HG03354 (cell line): Measurements from ENCODE around the gene UGT3A1.
"Not testable (repeated sequence)": the region's sequence is repeated elsewhere in the genome, so short reads cannot be mapped to it uniquely, and the experiment has no call there.

Experiments used
- ATAC-seq: cut with Tn5 transposase; IDR thresholded peaks from one replicate; pipeline ENCODE4 v1.9.1; 2021; ENCODE audit warnings: mild to moderate bottlenecking; ENCODE audit not compliant: unreplicated experiment, poor library complexity, severe bottlenecking

UGT3A1 gene, protein sequence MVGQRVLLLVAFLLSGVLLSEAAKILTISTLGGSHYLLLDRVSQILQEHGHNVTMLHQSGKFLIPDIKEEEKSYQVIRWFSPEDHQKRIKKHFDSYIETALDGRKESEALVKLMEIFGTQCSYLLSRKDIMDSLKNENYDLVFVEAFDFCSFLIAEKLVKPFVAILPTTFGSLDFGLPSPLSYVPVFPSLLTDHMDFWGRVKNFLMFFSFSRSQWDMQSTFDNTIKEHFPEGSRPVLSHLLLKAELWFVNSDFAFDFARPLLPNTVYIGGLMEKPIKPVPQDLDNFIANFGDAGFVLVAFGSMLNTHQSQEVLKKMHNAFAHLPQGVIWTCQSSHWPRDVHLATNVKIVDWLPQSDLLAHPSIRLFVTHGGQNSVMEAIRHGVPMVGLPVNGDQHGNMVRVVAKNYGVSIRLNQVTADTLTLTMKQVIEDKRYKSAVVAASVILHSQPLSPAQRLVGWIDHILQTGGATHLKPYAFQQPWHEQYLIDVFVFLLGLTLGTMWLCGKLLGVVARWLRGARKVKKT

DNA sequence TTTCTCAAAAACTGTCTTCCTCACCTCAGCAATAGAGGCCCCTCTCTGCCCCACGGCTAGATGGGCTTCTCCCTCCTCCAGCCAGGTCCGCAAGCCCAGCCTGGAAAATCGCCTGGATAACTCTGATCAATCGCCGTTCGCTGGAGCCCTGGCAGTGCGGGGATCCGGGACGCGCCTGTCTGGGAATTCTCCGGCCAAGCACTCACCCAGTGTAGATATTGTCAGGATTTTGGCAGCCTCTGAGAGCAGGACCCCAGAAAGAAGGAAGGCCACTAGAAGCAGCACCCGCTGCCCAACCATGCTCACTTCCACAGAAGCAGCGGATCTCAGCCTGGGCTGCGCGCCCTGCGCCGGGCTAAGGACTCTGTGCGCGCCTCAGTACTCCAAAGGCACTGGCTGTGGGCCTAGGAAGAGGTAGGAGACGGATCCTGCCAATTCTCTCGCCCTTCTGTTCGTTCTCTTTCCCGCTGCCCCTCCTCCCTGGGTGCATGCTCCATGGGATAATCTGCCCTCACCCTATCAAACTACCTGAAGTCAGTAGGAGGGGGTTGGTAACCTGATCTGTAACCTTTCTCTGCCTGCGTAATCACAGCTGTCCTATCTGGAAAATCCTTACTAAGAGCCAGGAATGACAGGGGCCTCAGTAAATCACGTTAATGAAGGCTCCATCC, at the start of gene UGT3A1:
Gene UGT3A1 (minus strand): TSS at position 450 of the 671 bp plus-strand sequence. CDS start 150 bp downstream, at position 300.
- no peak for ATAC-seq

DNA sequence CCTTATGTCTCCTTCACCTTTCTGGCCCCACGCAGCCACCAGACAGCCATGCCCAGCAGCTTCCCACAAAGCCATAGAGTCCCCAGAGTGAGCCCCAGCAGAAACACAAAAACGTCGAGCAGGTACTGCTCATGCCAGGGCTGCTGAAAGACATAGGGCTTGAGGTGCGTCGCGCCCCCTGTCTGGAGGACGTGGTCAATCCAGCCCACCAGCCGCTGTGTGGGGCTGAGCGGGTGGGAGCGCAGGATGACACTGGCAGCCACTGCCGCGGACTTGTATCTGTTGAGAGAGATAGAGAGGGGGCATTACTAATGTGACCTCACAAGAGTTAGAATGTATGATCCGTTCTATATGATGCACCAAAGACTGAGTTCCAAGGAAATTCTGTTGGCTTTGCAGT, 44.5 kb upstream of the UGT3A1 start:
- no peak for ATAC-seq

DNA sequence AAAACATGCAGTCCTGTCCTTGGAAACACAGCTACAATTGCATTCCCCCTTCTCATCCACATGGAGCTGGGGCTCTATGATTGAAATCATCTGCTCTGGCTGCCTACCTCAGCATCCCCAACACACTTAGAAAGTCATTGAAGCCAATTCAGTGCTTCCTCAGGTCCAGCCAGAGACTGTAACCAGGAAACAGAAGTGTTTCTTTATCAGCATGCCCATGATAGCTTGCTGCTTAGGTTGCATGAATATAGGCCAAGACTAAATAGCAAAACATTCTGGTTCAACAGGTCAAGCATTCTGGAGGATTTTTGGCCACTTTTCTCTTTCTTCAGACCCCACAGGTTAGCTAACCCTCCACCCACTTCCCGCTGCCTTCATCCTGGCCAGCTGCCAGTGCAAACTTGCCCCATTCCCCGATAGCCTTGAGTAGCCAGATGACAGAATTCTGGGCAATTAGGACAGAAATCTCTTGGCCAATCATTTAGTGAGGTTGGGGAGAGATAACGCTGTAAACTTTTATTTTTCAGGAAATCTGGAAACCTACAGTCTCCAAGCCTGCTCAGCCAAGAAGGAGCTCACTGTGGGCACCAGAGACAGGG, 43.4 kb upstream of the UGT3A1 start:
- ATAC-seq = not testable (repeated sequence)

DNA sequence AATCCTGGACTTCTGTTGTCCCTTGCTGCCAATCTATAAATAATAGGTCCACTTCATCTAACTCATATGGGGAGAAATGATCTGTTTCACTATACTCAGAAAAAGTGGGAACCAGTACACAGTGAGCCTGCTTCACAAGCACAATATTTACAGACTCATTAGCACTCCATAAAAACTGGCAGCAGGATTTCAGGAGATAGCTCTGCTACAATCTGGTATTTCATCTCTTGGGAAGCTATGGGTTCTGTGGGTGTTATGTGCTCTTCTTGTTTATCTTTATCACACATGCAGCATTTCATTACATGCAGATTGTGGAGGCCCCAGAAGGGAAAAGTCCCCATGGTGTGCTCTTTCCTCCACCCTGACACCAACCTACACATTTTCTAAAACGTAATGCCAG, 42.3 kb upstream of the UGT3A1 start:
- ATAC-seq = no peak

DNA sequence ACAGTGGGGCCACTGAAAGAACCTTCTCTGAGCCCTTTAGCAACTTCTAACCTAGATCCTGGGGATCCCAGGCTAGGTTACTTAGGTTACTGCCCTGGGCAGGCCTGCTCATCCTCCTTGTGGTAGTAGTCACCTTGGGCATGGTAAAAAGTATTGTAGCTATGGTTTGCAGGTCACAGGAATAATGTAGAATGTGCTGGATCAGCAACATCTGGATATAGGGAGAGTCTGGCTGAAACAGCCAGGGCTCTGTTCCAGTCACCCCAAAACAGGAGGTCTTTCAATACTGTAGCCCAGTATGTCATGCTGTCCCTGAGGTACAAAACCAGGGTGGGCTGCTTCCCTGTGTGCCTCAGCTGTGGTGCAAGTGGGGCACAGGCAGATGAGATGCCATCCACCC, 41.9 kb upstream of the UGT3A1 start:
- no peak for ATAC-seq

DNA sequence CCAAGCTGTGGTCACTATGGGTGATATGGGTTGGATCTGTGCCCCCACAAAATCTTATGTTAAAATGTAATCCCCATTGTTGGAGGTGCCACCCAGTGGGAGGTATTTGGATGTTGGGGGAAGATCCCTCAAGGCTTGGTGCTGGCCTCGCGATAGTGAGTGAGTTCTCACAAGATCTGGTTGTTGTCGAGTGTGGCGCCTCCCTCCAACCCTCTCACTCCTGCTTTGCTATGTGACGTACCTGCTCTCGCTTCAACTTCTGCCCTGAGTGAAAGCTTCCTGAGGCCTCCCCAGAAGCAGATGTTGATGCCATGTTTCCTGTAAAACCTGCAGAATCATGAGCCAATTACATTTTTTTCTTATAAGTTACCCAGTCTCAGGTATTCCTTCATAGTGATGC, 40.0 kb upstream of the UGT3A1 start:
- no peak for ATAC-seq

DNA sequence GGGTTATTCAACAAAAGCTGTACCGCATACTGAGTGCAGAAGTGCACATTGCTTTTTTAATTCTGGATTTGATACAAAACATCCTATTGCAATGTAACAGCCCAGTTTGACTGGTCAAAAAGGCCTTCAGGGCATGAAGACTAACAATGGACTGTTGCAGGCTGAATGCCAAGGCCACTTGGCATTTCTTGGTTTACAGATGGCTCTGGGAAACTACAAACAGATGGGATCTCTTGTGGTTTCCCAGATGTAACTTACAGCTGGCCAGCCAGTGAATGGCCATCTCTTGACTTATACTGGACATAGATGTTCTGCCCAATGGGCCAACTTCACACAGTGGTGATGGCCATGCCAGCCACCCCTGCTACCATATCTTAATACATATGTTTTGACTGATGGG, 38.7 kb upstream of the UGT3A1 start:
- no peak for ATAC-seq

DNA sequence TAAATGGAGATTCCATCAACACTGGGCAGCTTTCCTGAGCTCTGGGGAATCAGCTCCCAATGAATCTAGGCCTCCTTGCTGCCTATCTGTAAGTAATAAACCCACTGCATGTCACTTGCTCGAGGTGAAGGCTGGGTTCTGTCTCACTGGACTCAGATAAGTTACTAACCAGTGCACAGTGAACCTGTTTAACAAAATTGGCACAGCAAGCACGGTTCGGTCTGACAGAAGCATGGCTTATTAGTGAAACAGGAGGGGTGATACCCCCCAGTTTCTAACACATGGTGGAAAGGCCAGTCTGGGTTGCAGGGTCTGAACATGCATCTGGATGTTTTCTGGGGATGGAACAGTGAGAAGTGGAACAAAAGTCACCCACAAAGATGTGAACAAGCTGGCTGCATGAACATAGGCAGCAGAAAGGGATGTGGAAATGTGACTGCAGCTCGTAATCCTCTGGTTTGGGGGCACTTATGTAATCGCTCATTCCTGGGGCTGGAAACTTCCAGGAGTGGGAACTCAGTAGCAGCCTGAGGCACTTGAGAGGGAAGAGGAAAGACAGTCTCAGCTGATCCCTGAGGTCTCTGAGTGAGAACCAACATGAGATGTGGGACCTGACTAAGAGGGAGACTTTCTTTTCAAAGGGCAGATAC, 37.8 kb upstream of the UGT3A1 start:
- no peak for ATAC-seq

DNA sequence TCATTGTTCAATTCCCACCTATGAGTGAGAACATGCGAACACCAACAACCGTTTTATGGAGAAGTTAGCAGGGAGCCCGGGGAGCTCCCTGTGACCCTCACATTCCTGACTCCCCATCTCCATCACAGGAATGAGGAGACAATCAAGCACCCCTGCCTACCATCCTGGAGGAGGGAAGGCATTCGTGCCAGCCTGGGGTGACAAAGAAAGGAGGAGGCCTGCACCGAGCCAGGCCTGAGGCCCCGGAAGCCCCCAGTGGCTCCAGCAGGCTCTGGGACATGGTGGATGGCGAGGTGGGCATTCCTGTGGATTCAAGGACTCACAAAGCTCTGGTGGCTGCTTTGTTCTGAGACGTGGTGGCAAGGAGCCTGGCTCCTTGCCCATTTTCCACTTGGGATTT, 36.5 kb upstream of the UGT3A1 start:
- ATAC-seq = no peak

DNA sequence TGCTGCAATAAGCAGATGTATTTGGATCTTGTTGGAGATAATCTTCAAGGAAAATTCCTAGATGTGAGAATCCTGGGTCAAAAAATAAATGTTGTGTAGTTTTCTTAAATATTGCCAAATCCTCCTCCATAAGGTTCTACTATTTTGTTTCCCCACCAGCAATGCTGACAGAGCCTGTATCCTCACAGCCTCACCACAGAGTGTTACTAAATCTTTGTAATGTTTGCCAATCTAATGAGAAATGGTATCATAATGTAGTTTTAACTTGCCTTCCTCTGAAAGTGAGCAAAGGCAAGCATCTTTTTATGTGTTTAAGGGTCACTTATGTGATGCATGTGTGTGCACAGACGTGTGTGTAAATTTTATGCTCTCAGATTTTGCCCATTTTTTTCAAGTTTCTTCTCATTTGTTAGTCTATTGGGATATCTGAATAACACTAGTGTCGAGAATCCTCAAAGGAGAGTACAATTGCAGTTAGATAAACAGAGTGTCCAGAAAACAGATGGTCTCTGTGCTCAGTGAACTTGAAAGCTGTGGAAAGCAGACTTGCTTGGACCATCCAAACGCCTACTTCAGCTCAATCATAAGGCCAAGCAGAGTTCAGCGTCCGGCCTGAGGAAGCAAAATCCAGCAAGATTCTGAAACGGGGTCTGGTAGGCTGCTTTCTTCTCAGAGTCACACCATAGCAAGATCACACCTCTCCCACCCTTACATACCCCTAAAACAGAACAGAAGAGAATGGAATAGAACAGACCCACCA, 35.7 kb upstream of the UGT3A1 start:
- no peak for ATAC-seq

DNA sequence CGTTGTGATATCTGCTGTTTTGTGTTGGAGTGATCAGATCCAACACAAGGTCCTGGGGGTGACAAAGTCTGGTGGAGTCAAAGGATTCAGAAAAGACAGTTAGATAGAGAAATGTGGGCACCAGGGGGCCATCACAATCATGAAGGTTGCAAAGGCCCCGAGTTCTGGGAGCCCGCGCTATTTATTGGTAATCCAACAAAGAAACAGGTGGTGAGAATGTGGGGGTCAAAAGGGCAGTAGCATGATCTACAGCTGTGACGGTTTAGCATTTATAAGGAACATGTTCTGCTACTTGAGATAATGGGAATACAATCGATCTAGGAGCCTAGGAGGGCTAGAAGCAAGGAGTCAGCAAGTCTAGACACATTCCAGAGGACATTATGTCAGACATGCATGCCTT, 31.1 kb upstream of the UGT3A1 start:
- ATAC-seq = not testable (repeated sequence)

DNA sequence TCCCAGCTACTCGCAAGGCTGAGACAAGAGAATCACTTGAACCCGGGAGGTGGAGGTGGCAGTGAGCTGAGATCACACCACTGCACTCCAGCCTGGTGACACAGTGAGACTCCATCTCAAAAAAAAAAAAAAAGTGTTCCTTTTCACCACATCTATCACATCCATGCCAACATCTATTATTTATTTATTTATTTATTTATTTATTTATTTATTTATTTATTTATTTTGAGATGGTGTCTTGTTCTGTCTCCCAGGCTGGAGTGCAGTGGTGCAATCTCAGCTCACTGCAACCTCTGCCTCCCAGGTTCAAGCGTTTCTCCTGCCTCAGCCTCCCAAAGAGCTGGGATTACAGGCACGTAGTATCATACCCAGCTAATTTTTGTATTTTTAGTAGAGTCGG, 28.4 kb upstream of the UGT3A1 start:
- ATAC-seq = not testable (repeated sequence)

DNA sequence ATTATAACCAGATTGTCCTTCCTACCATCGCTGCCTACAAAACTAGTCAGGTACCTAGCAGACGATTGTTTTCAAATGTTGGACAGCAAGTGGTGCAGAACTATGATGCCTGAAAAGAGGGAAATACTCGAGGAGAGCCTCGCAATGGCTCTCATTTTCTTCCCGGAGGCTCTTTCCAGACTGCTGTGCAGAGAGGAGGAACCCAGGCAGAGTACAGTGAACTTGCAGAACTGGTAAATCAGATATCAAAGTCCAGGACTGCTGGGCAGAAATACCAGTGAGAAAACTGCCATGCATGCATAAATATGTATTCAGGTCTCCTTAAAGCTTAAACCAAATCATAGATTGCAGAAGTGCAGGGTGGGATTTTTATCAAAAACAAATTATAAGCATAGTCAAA, 26.4 kb upstream of the UGT3A1 start:
- ATAC-seq = no peak

DNA sequence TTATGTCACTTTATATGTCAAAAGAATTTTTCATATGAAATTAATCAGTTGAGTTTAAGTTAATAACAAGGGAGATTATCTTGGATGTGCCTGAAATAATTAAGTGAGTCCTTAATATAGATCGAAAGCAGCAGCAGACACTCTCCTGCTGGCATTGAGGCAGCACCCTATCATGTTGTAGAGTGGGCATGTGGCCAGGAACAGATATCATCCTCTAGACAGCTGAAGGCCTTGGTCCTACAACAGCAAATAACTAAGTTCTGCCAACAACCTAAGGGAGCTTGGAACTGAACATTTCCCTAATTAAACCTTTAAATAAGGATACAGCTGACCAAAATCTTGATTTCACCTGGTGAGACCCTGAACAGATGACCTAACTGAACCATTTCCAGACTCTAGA, 25.8 kb upstream of the UGT3A1 start:
- no peak for ATAC-seq

DNA sequence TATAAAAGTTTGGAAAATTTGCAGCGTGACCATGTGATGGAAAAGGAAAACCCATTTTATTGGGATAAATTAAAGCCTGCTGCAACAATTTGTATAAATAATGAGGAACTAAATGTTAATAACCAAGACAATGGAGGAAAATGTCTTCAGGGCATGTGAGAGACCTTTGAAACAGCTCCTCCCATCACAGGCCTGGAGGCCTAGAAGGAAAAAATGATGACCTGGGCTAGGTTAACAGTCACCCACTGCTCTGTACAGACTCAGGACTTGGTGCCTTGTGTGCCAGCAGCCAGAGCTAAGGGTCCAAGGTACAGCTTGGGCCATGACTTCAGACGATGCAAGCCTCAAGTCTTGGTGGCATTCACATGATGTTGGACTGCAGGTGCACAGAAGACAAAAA, 22.0 kb upstream of the UGT3A1 start:
- ATAC-seq = no peak

DNA sequence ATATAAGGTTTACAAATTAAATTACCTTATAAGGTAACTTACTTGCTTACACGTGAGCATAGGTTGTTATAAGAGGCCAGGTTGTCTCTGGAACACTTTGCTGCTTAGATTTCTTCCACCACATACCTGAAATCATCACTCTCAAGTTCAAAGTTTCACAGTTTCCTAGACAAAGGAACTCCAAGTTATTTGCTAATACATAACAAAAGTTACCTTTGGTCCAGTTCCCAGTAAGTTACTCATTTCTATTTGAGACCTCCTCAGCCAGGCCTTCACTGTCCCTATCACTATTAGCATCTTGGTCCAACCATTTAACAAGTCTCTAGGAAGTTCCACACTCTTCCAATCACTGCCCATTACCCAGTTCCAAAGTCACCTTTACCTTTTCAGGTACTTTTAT, 18.5 kb upstream of the UGT3A1 start:
- ATAC-seq = no peak

DNA sequence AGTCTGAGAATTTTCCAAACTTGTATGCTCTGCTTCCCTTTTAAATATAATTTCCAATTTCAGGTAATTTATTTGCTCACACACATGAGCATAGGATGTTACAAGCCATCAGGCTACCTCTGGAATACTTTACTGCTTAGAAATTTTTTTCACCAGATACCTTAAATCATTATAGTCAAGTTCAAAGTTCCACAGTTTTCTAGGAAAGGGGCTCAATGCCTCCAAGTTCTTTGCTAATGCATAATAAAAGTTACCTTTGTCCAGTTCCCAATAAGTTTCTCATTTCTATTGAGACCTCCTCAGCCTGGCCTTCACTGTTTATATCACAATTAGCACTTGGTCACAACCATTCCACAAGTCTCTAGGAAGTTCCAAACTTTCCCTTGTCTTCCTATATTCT, 16.2 kb upstream of the UGT3A1 start:
- ATAC-seq = no peak

DNA sequence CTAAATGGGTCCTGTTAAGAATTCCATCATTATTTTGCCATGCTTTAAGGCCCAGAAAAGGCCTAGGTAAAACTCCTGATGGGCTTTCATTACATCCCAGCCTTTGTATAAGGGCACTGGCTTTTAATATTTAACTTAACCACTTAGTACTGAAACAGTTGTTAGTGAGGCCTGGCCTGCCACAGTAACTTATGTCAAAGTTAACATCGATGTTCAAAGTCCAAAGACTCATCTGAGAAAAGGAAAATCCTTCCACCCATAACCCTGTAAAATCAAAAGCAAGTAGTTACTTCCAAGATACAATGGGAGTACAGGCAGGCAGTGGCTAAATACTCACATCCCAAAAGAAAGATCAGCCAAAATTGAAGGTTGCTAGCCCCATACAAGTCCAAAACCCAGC, 15.0 kb upstream of the UGT3A1 start:
- ATAC-seq = no peak

DNA sequence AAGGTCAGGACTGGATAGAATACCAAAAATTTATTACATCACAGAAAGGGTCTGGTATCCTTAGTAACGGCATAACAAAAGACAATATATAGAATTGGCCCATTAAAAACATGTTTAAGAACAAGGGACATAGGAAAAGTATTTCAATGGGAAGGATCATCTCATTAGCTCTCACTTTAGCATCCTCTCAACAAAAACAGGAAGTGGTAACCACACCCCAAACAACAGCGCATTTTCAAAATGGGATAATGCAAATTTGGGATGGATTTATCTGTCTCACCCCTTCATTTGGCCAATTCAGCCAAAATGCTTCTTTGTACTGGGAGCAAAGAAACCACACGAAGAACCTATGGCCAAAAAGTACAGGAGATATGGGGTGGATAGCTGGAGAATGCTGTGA, 9.8 kb upstream of the UGT3A1 start:
- no peak for ATAC-seq

DNA sequence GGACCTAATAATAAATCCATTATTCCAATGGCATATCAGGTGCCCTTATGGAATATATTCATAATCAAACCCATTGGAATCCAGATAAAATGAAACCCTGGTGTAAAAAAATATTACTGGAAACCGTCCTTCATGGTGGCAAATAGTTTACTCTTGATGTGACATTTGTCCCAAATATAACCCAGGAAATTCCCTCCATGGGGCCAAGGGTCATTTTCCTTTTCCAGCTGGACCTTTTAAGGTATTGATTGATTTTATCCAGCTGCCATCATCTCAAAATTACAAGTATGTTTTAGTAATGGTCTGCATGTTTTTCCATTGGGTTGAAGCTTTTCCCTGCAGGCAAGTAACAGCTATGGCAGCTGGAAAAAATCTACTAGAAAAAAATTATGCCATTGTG, 8.4 kb upstream of the UGT3A1 start:
- ATAC-seq = no peak
